Measurements from ENCODE around the gene SMIM8. TPM values are rescaled to one million over a fixed set of nuclear protein-coding genes. Genes with fewer than 3 reads are reported as not detected.

SMIM8 gene
- total and polyA plus RNA-seq, 2 of the 4 experiments (the other 2 are of a cell fraction): 2.7 to 3.6 TPM

- Histone ChIP-seq H4K91ac (ENCODE audit: insufficient read depth, low read depth, low read length) (no peak overlapping the region), H2AK5ac (ENCODE audit: low read depth, low read length) (no peak overlapping the region), H3K9me3 (ENCODE audit: control insufficient read depth, insufficient read depth, low read length) (no peaks in the 10 kb centered on the region), H2BK15ac (ENCODE audit: low read depth, low read length) (no peak overlapping the region), H3K18ac (ENCODE audit: low read depth, low read length) (no peak overlapping the region), H3K4me3 (ENCODE audit: insufficient read depth, low read depth, low read length) (no peak overlapping the region), H2BK20ac (ENCODE audit: low read depth, low read length) (no peak overlapping the region), H2AK9ac (replicated peaks; ENCODE audit: low read depth, low read length, poor library complexity) (no peak overlapping the region), H3K27me3 (ENCODE audit: control insufficient read depth, insufficient read depth, low read length) (no peaks in the 10 kb centered on the region), H3K9ac (ENCODE audit: low read depth, low read length) (no peak overlapping the region), H4K8ac (ENCODE audit: low read depth in 2 of 2, low read length in 2 of 2) (no peak overlapping the region), H3K79me1 (ENCODE audit: low read depth in 1 of 2, low read length in 2 of 2) (no peaks in the 10 kb centered on the region), H3K4ac (ENCODE audit: low read depth, low read length) (no peak overlapping the region), H3K36me3 (ENCODE audit: control insufficient read depth, insufficient read depth, low read length) (no peaks in the 10 kb centered on the region), H3K4me1 (ENCODE audit: control insufficient read depth, insufficient read depth, low read length) (no peaks in the 10 kb centered on the region), H2AFZ (replicated peaks; ENCODE audit: low read length, poor library complexity) (no peak overlapping the region), H3K23ac (ENCODE audit: low read depth, low read length) (no peak overlapping the region), H3K4me2 (ENCODE audit: low read depth, low read length) (no peak overlapping the region), H2BK120ac (ENCODE audit: low read depth, low read length) (no peak overlapping the region), H3K9me1 (ENCODE audit: insufficient read depth, low read length) (0 out of 2 replicates have a peak, but pooled peaks cover 3% of the 10 kb centered on the region), H3K14ac (replicated peaks; ENCODE audit: low read depth, low read length) (no peak overlapping the region), H4K20me1 (ENCODE audit: insufficient read depth, low read length) (no peaks in the 10 kb centered on the region), H3K56ac (ENCODE audit: extremely low read depth, insufficient read depth, low read length) (no peak overlapping the region), H2BK5ac (ENCODE audit: low read depth, low read length, poor library complexity, severe bottlenecking) (no peak overlapping the region), H3K27ac (ENCODE audit: insufficient read depth, low read length) (no peak overlapping the region), H4K5ac (ENCODE audit: low read depth, low read length) (no peak overlapping the region)
- CTCF ChIA-PET: no interaction called here
- in situ Hi-C loops (cut with MboI; ENCODE audit: low sequenced_read_pairs): no loop called here
- dilution Hi-C loops (cut with HindIII; ENCODE audit: low sequenced_read_pairs, unreplicated experiment): no loop called here
- intact Hi-C loops (cut with micrococcal nuclease): no loop called here
- ATAC-seq (ENCODE audit: low read depth) (no peak), DNase-seq (no peak)
- POLR2A ChIA-PET (ENCODE audit: unreplicated experiment): no interaction called here
- TF ChIP-seq CTCF (conservative IDR thresholded peaks at IDR 0.05; ENCODE audit: low read depth, low read length): no peak
- no peak for TF ChIP-seq MAZ (IDR thresholded peaks at IDR 0.05; ENCODE audit: borderline replicate concordance, low read depth, low read length)
- no peak for TF ChIP-seq CEBPB (IDR thresholded peaks at IDR 0.05; ENCODE audit: low read depth, low read length)
- TF ChIP-seq SMC3 (IDR thresholded peaks at IDR 0.05; ENCODE audit: low read depth, low read length): no peak
- TF ChIP-seq ELK1 (IDR thresholded peaks at IDR 0.05; ENCODE audit: borderline replicate concordance, low read depth, low read length): no peak
- TF ChIP-seq CHD1 (IDR thresholded peaks at IDR 0.05; ENCODE audit: low read depth, low read length): no peak
- TF ChIP-seq RFX5 (IDR thresholded peaks at IDR 0.05; ENCODE audit: low read depth, low read length): no peak
- TF ChIP-seq USF2 (IDR thresholded peaks at IDR 0.05; ENCODE audit: low read depth, low read length): no peak
- no peak for TF ChIP-seq BHLHE40 (IDR thresholded peaks at IDR 0.05; ENCODE audit: low read depth, low read length)
- TF ChIP-seq MXI1 (IDR thresholded peaks at IDR 0.05; ENCODE audit: borderline replicate concordance, low read depth, low read length): no peak
- no peak for TF ChIP-seq RCOR1 (IDR thresholded peaks at IDR 0.05; ENCODE audit: insufficient replicate concordance, low read length)
- TF ChIP-seq RAD21 (IDR thresholded peaks at IDR 0.05; ENCODE audit: low read length): no peak
- no peak for TF ChIP-seq MAFK (IDR thresholded peaks at IDR 0.05; ENCODE audit: low read depth, low read length)
- TF ChIP-seq NFE2L2 (IDR thresholded peaks at IDR 0.05; ENCODE audit: low read depth, low read length): no peak
- no peak for TF ChIP-seq FOS (IDR thresholded peaks at IDR 0.05; ENCODE audit: low read depth, low read length)
- TF ChIP-seq POLR2A (IDR thresholded peaks at IDR 0.05; ENCODE audit: low read depth, low read length): no peak
- BruUV-seq (replicated peaks): no TSS peak
- no CpG with 5 or more reads among the region's 2 CpGs for WGBS, 2 experiments (ENCODE audit: extremely low coverage in 2 of 2, insufficient read length in 1 of 2)
Observed at GRCh38 chr6:87349896-87350295, 27.5 kb downstream of the SMIM8 start.

Data from IMR-90 (cell line).